SH-SY5Y (cell line): ENCODE measurements around the gene MTA1.

Source experiments
- GATA2 ChIP-seq: IDR thresholded peaks from 2 replicates; pipeline ENCODE4 v1.6.1; 2011; ENCODE audit warnings: mild to moderate bottlenecking, low read depth, low read length
- GATA3 ChIP-seq: IDR thresholded peaks from 2 replicates; pipeline ENCODE4 v1.6.1; 2011; ENCODE audit warnings: low read depth, mild to moderate bottlenecking, low read length, moderate library complexity

MTA1 gene

DNA sequence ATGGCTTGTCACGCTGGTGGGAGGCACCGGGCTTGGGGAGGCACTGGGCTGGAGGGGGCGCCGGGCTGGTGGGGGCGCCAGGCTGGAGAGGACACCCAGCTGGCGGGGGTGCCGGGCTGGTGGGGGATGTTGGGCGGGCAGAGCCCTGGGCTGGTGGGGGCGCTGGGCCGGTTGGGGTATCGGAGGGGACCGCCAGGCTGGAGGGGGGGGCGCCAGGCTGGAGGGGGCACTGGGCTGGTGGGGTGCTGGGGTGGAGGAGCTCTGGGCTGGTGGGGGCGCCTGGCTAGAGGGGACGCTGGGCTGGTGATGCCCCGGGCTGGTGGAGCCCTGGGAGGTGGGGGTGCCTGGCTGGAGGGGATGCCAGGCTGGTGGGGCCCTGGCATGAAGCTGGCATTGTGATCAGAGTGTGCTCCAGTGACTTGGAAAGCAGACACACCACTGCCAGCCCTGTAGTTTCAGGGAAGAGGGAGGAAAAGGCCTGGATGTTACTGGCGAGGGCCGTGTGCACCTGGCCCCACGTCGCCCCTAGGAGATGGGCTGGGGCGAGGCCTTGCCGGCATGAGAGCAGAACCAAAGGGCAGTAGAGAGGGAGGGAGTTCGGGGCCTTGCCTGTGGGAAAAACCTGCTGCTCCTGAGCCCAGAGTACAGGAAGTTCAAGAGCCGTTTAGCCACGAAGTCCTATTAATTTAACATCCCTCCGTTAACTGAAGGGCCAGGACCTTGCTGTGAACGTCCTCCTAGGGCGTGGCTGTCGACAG is 84.5 kb downstream of the MTA1 start:
- no peak for TF ChIP-seq GATA2
- TF ChIP-seq GATA3: no peak

- TF ChIP-seq GATA2 (no peak), GATA3 (no peak)
Observed at GRCh38 chr14:105505101-105505500, 85.5 kb downstream of the MTA1 start.

DNA sequence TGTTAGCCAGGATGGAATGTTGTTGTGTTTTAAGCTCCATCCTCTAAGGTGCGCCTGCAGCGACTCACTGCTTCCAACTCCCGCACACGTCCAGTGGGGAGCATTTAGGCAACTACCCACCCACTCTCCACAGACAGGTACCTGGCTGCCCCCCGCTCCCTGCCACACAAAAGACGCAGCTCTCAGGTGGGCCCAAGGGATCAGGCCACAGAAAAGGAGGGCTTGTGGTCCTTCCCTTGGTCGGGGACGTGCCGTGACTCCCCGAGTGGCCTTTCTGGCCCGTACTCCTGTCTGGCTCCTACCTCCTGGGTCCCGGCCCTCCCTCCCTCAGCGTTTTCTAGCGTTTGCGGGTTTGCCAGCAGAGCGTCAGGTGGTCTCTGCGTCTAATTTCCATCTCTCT is 87.6 kb downstream of the MTA1 start:
- TF ChIP-seq GATA2: no peak
- no peak for TF ChIP-seq GATA3

- no peak for TF ChIP-seq GATA2
- TF ChIP-seq GATA3: no peak
Observed at GRCh38 chr14:105508069-105508468, 88.4 kb downstream of the MTA1 start.

DNA sequence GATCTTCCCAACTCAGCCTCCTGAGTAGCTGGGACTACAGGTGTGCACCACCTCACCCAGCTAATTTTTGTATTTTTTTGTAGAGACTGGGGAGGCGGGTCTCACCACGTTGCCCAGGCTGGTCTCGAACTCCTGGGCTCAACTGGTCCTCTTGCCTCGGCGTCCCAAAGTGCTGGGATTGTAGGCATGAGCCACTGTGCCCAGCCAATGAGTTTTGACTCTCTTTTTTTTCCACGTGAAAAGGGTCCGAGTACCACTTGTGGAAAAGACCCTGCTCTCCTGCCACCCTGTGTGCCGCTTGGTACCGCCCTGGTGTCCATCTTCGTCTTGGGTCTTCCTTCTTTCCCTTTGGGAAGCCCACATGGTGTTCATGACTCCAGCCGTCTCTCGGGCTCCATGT is 89.0 kb downstream of the MTA1 start:
- TF ChIP-seq GATA2 (no peak), GATA3 (no peak)

DNA sequence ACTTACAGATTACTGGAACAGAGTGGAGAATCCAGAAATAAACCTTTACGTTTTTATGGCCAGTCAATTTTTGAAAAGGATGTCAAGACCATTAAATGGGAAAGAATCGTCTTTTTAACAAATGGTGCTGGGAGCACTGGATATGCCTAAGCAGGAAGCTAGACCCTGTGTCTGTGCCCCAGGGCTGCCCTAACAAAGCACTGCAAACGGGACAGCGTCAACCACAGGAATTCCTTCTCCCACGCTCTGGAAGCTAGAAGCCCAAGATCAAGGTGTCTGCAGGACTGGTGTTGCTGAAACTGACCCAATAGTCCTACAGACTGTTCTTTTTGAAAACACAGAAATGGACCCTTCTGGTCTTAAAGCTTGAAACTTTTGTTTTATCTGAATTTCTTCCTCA is 97.5 kb downstream of the MTA1 start:
- no peak for TF ChIP-seq GATA2
- no peak for TF ChIP-seq GATA3

GRCh38 chr14:105519946-105520698 is 100.5 kb downstream of the MTA1 start:
- no peak for TF ChIP-seq GATA2
- TF ChIP-seq GATA3: no peak
